Parathyroid adenoma (tissue), 2 donors: ENCODE results near the gene YEATS4.

Experiments used
- H2AFZ ChIP-seq: fragments of 300-600 bp; sonication (generic); one replicate; pipeline ENCODE4 v1.7.0; 2017; ENCODE audit warnings: antibody characterized with exemption, mild to moderate bottlenecking
- H3K27ac ChIP-seq: fragments of 300-600 bp; sonication (generic); one replicate; pipeline ENCODE4 v1.7.0; 2017
- H3K27me3 ChIP-seq: fragments of 300-600 bp; sonication (generic); one replicate; pipeline ENCODE4 v1.7.0; 2017; ENCODE audit warnings: low read length; ENCODE audit not compliant: control insufficient read depth, insufficient read depth
- H3K36me3 ChIP-seq: fragments of 300-600 bp; sonication (generic); one replicate; pipeline ENCODE4 v1.7.0; 2017; ENCODE audit warnings: low read length; ENCODE audit not compliant: control insufficient read depth, insufficient read depth
- H3K4me1 ChIP-seq: fragments of 300-600 bp; sonication (generic); one replicate; pipeline ENCODE4 v1.7.0; 2017; ENCODE audit warnings: control low read depth
- H3K4me2 ChIP-seq: fragments of 300-600 bp; sonication (generic); one replicate; pipeline ENCODE4 v1.7.0; 2017; ENCODE audit warnings: low read length
- H3K4me3 ChIP-seq: fragments of 300-600 bp; sonication (generic); one replicate; pipeline ENCODE4 v1.7.0; 2017; ENCODE audit warnings: low read depth, low read length
- H3K79me2 ChIP-seq: fragments of 300-600 bp; sonication (generic); one replicate; pipeline ENCODE4 v1.7.0; 2017; ENCODE audit warnings: control low read depth
- H3K9ac ChIP-seq: fragments of 300-600 bp; sonication (generic); one replicate; pipeline ENCODE4 v1.7.0; 2017; ENCODE audit warnings: mild to moderate bottlenecking
- H3K9me3 ChIP-seq: fragments of 300-600 bp; sonication (generic); one replicate; pipeline ENCODE4 v1.7.0; 2017; ENCODE audit warnings: low read length; ENCODE audit not compliant: control insufficient read depth
- CTCF ChIP-seq: fragments of 300-600 bp; sonication (generic); IDR thresholded peaks from one replicate; pipeline ENCODE4 v1.7.0; 2017; ENCODE audit warnings: antibody characterized with exemption, mild to moderate bottlenecking
- donor health status: primary hyperparathyroidism.

The YEATS4 gene

GRCh38 chr12:69430942-69431590 lies 71.5 kb downstream of the YEATS4 start:
- no peak overlapping the region for H2AFZ ChIP-seq
- H3K79me2 ChIP-seq, result no peaks in the 10 kb centered on the region
- H3K4me2 ChIP-seq, result no peak overlapping the region
- H3K27me3 ChIP-seq, result no peaks in the 10 kb centered on the region
- TF ChIP-seq CTCF, result no peak
- H3K4me3 ChIP-seq, result no peak overlapping the region
- no peaks in the 10 kb centered on the region for H3K36me3 ChIP-seq
- no peak overlapping the region for H3K27ac ChIP-seq
- H3K9ac ChIP-seq, result no peak overlapping the region
- peaks cover 4% of the 10 kb centered on the region for H3K4me1 ChIP-seq
- H3K9me3 ChIP-seq, result no peaks in the 10 kb centered on the region

GRCh38 chr12:69431591-69432222 lies 72.2 kb downstream of the YEATS4 start:
- Histone ChIP-seq H3K4me3 (no peak overlapping the region), H3K27ac (no peak overlapping the region), H3K4me2 (no peak overlapping the region), H3K79me2 (no peaks in the 10 kb centered on the region), H3K4me1 (peaks cover 4% of the 10 kb centered on the region), H3K9me3 (no peaks in the 10 kb centered on the region), H3K9ac (no peak overlapping the region), H3K27me3 (no peaks in the 10 kb centered on the region), H3K36me3 (no peaks in the 10 kb centered on the region), H2AFZ (no peak overlapping the region)
- no peak for TF ChIP-seq CTCF

- no peaks in the 10 kb centered on the region for H3K27me3 ChIP-seq
- no peaks in the 10 kb centered on the region for H3K79me2 ChIP-seq
- no peak overlapping the region for H3K4me3 ChIP-seq
- no peak for TF ChIP-seq CTCF
- no peaks in the 10 kb centered on the region for H3K9me3 ChIP-seq
- no peak overlapping the region for H3K27ac ChIP-seq
- H2AFZ ChIP-seq, result no peak overlapping the region
- H3K36me3 ChIP-seq, result no peaks in the 10 kb centered on the region
- no peak overlapping the region for H3K9ac ChIP-seq
- peaks cover 4% of the 10 kb centered on the region for H3K4me1 ChIP-seq
- no peak overlapping the region for H3K4me2 ChIP-seq
These were observed 74.1 kb downstream of the YEATS4 start for GRCh38 chr12:69433653-69434052.

GRCh38 chr12:69435644-69436043 lies 76.1 kb downstream of the YEATS4 start:
- H2AFZ ChIP-seq, result no peak overlapping the region
- H3K4me3 ChIP-seq, result no peak overlapping the region
- H3K27ac ChIP-seq, result no peak overlapping the region
- H3K4me2 ChIP-seq, result no peak overlapping the region
- no peaks in the 10 kb centered on the region for H3K79me2 ChIP-seq
- H3K27me3 ChIP-seq, result no peaks in the 10 kb centered on the region
- no peak overlapping the region for H3K9ac ChIP-seq
- no peaks in the 10 kb centered on the region for H3K9me3 ChIP-seq
- TF ChIP-seq CTCF, result no peak
- H3K4me1 ChIP-seq, result peaks cover 4% of the 10 kb centered on the region
- H3K36me3 ChIP-seq, result no peaks in the 10 kb centered on the region

DNA sequence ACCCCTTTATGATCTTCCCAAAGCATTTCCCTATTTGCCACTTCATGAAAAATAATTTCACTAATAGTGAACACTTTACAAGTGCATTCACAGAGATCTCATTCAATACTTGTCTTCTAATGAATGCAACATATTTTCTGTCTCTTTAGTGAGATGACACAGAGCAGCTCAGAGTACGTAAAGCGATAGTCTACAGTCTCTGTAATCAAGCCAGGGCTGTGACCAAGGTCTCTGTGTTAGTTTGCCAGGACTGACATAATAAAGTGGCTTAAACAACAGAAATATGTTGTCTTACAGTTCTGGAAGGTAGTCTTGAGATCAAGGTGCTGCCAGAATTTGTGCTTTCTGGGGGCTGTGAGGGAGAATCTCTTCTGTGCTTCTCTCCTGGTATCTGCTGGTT lies 77.5 kb downstream of the YEATS4 start:
- Histone ChIP-seq H3K27ac (no peak overlapping the region), H3K9ac (no peak overlapping the region), H3K79me2 (no peaks in the 10 kb centered on the region), H2AFZ (no peak overlapping the region), H3K36me3 (no peaks in the 10 kb centered on the region), H3K4me3 (no peak overlapping the region), H3K4me2 (no peak overlapping the region), H3K27me3 (no peaks in the 10 kb centered on the region), H3K4me1 (peaks cover 4% of the 10 kb centered on the region), H3K9me3 (no peaks in the 10 kb centered on the region)
- no peak for TF ChIP-seq CTCF
